NCI-H1436 treated with DMSO at 0.1 percent for 48 hours (cell line): ENCODE measurements around the gene TSPAN11.

ENCODE experiments used
- DNase-seq: peaks from one replicate; lab custom pipeline; 2025; lab: John Stamatoyannopoulos, UW

Gene TSPAN11

DNA sequence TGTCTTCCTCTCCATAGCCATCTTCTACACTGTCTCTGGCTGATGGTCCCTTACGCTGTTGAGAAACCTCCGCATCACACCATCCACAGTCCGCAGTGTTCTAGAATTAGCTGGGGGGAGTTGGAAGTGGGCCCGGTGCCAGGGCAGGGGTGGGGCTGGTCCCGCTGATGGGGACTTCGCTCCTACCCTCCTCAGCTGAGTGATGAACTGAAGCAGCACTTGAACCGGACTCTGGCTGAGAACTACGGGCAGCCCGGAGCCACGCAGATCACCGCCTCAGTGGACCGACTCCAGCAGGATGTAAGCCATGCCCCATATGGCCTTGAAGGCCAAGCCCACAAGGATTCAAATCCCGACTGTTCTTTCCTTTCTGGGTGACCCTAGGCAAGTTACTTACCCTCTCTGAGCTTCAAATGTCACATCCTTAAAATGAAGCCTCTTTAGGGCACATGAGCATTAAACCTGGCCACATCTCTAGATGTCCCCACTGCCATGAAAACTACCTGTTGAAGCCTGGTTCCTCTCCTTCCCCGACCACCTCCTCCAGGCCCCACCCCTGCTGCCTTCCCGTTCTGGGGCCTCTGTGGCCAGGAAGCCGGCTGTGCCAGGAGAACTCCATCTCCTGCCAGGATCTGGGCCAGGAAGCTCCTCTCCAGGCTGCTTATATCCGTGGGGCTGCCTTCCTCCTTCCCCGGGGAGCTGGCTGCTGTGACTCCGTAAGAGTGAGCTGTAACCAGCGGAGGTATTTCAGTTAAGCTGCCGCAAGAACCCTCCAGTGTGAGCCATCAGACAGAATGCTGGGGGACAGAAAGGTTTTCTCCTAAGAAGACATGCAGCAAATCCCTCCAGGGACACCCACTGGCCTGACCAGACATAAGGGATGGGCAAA lies 53.1 kb downstream of the TSPAN11 start:
- no peak for DNase-seq

DNA sequence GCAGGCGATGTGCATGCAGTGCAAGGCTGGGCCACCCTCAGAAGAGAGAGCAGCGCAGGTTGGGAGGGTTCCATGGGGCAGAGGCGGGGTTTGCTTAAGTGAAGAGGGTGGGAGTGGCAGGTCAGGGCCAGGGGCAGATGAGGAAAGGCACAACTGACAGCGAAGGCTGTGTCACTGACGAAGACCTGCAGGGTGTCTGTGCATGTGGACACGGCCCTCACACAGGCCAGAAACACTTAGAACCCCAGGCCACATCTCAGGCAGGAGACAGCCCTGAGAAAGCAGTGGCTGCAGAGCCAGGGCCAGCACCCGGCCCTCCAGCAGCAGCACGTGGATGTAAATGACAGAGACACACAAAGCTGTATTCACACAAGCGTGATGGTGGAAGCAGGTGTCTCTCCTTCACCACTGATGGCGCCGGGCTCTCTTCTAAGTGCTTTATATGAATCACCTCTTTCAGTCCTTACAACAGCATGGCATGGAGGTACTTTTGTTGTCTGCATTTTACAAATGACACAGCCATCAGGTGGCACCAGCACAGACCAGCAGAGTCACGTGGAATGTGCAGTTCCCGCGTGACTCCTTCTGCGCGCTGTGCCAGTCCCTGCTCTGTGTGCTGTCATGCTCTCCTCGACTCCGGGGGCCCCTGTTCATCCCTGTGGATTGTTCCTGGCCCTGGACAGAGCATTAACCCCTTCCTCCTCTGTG lies 54.6 kb downstream of the TSPAN11 start:
- DNase-seq = peak; percentile 18

DNA sequence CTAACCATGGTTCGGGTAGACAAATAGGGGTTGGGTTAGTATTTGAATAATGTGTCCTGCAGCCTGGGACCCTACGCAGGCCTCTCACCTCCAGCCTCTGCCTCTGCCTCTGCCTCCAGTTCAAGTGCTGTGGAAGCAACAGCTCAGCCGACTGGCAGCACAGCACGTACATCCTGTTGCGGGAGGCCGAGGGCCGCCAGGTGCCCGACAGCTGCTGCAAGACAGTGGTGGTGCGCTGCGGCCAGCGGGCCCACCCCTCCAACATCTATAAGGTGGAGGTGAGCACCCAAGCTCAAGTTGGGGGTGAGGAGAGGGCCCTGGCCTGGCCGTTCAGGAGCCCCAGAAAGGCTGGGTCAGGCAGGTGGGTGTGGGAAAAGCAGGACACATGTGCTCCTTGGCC lies 55.9 kb downstream of the TSPAN11 start:
- DNase-seq = no peak

DNA sequence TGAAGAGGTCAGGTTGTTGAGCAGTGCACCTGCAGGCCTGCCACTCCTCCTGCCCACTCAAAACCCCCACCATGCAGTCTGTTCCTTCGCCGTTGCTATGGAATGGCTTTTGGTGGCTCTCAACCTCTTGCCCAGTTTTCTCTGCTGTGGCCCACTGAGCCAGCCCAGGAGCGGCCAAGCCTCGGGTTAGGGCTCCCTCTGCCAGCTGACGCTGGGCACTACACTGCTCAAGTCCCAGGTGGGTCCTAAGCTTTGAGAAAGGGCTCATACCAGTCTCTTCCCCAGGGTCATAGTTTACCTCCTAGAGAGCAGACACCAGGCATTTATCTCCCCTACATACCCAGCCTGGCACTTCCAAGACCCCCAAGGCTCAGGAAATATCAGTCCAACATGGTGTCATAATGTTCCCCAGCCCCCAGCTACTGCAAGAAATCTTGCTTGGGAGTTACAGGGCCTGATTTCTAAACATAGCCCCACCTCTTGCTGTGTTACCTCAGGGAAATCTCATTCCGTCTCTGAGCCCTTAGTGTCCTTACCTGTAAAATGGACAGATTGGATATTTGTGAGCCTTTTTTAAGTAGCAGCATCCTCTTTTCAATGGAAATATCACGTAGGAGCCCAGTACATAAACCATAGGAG lies 59.4 kb downstream of the TSPAN11 start:
- DNase-seq = no peak

DNA sequence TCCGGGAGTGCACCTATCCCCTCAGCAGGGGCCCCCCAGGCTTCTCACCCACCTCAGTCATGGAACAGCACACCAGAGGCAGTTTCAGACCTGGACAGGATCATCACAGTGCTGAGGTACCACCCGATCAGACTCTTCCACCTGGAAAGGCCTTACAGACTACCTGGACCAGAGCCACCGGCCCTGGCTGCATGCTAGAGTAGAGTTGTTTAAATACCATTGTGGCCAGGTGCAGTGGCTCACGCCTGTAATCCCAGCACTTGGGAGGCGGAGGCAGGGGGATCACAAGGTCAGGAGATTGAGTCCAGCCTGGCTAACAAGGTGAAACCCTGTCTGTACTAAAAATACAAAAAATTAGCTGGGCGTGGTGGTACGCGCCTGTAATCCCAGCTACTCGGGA lies 61.5 kb downstream of the TSPAN11 start:
- no peak for DNase-seq

DNA sequence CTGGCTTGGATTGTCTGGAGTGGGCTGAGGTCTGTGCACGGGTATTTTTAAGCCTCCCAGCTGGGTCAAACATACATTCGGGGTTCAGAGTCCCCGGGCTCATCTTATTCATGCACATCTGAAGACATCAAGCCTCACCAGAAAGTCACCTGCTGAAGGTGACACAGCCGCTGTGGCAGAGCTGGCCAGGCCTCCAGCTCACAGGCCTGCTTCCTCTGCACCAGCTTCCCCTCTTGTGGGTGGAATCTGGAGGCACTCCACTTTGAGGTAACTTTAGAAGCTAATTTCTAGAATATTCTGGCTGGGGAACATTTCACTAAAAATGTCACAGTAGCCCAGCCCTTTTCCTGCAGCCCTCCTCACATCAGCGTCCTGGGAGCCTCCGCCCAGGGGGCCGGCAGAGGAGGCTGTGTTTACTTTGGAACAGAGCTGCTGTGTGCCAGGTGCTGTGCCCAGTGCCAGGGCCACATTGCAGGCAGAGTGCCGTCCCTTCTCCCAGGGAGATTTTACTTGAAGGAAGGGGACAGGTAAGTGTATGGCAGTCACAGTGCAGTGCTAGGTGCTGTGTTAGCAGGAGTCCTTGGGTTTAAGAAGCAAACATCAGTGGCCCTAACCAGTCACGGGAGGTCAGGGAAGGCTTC lies 62.2 kb downstream of the TSPAN11 start:
- no peak for DNase-seq

DNA sequence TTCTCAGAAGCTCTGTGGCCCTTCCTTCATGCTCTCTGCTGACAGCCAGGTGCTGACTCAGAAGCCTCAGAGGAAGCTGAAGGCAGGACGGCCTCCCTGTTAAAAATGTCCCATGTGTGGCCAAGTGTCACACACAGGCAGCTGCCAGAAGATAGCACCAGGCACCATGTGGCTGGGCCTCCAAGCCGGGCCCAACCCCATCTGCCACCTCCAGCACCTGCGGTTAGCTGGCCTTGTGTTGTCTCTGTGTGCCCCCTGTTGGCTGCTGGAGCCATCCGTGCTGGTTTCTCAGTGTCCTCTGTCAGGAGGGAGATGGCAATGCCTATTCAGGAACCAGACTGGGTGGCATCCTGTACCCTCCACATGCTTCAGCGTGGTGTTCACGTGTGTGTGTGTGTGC lies 63.2 kb downstream of the TSPAN11 start:
- DNase-seq = no peak

DNA sequence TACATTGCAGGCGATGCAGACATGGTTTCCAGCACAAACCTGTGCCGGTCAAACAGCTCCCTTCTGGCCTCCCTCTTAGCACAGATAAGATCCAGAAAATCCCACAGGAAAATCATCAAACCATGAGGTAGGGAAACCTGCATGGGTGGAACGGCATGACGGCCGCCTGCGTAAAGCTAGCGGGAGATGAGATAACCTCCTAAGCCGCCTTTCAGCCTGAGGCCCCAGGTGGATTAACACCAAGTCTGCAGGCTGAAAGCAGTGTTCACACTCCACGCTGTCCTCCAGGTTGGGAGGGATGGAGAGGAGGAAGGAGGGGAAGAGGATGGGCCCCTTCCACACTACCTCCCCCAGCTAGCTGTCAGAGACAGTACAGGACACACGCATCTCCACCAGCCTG lies 63.8 kb downstream of the TSPAN11 start:
- no peak for DNase-seq

DNA sequence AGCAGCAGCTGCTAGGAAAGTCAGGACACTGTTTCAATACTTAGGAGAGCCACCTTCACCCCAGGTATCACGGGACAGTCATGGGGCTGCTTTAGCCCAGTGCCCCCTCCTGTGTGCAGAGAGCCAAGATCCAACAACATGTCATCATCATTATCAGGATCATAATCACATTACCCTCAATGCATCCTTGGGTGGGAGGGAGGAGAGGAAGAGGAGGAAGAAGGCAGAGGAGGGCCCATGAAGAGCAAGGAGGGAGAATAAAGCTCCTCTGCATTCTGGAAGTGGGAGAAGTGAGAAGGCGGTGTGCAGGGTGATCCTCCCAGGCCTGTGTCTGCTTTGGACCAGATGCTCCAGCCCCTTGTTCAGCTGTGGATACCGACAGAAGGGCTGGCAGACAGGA lies 64.2 kb downstream of the TSPAN11 start:
- no peak for DNase-seq

DNA sequence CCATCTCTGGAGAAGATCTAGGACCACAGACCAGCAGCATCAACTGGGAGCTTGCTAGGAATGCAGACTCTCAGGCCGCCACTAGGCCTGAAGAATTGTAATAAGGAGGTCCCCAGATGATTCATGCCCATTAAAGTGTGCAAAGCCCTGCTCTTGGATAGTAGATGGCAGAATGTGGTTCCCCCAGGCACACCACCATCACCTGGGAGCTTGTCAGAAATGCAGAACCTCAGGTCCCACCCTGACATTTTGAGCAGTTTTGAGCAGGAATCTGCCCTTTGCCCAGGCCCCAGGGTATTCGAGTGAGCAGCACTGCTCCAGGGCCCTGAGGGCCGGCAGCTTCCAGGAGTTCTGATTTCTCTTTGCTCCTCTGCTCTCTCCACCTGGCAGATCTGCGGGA lies 64.9 kb downstream of the TSPAN11 start:
- no peak for DNase-seq

DNA sequence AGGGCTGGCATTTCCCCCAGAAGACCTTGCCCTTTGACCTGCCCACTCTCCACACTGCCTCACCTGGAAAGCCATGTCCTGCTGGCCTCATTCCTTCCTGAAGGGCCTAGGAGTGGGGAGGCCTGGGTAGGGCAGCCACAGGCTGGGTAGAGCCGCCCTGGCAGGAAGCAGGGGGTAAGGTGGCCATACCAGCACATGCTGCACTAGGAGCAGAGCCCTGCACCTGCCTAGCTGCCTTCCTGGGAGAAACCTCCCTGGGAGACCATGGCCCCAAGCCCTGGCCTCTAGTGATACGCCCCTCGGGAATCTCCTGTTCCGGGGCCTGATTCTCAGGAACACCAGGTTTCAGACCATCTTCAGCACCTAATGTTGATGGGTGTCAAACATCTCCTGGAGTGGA lies 65.8 kb downstream of the TSPAN11 start:
- no peak for DNase-seq

DNA sequence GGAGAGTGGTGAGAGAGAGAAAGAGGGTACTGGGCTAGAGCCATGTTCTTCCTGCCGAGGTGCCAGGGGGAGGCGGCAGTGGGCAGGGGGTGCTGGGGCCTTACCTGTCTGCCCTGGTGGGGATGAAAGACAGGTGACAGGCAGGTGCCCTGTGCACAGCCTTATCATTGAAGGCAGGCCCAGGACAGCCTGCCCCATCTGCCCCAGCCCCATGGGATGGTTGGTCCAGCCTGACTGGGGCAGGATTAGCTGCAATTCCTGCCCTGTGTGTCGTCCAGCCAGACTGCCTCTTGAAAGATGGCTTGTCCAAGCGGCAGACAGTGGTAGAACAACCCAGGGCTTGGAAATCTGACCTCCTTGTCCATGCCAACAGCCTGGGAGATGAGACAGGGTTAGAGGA lies 67.2 kb downstream of the TSPAN11 start:
- DNase-seq = no peak

DNA sequence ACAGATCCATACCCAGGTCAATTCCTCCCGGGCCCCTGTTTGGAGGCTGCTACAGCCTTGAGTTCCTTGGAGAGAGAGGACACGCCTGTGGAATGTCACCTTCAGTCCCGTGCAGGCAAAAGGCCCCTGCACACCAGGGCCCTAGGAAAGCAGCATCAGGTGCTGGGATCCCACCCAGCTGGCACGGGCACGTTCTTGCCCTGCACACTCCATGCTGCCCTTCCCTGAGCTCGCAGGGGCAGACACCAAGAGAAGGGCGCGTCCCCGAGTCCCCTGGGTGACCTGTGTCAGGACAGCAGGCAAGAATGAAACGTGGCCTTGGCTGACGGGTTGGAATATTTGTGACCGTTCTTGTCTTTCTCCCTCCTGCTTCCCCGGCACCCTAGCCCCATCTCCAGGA lies 67.7 kb downstream of the TSPAN11 start:
- DNase-seq = no peak

DNA sequence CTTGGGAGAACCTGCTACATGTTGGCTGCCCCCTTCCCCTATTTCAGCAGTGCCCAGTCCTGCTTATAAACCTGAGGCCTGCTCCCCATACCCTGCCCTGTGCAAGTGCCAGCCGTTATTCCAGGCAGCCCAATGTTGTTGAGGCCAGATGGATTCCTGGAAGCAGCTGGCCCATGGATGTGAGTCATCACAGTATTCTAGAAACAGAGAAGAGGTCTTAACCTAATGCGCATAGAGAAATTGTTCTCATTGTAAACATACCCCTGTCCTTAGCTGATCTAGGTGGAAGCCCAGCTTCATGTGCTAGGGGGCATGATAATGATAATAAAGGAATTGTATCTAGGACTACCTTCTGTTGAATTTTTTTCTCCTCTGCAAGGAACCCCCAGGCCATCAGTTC lies 69.7 kb downstream of the TSPAN11 start:
- DNase-seq = no peak

DNA sequence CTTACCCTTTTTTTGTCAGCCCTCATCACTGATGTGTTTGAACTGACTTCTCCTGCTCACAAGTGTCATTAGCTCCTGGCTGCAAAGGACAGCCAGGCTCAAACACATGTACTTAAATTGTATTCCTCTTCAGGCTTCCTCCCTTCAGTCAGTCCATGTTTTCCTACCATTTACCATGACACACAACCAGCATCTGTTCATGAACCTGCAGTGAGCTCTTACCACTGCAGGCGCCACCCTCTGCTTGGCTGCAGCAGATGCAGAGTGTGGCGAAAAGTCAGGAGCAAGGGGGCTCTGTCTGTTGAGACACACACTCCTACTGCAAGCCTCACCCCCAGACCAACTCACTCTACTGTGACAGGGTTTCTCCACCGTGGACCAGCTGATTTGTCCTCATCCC lies 70.2 kb downstream of the TSPAN11 start:
- DNase-seq = no peak

DNA sequence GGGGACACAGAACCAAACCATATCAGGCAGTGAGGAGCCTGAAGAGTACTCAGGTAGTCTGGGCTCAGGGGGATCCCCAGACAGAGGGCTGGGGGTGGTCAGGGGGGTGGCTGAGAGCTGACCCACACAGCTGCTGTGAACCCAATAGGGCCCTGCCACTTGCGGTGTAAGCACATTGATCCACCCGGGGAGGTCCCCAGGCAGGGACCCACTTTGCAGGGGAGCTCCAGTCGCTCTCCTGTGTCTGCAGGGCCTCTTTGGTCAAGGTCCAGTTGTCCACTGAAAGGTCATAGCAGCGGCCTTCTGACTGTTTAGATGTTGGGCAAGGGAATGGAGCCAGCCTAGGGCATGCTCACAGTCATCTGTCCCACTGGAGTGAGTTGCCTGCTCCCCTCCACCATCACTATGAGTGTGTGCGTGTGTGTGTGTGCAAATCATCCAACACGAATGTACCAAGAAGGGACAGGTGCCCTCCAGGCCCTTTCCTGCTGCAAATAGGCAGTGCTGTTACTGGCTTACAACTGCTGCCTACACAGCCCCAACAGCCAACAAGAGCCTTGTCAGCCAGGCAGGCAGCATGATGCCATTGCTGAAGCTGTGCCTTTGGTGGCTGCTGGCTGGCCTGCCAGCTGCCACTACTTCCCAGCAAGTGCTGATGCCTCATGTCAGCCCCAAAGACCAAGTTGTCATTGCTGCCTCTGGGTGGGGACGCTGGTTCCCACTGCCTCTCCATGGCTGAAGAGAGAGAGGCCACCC lies 71.3 kb downstream of the TSPAN11 start:
- DNase-seq = no peak

DNA sequence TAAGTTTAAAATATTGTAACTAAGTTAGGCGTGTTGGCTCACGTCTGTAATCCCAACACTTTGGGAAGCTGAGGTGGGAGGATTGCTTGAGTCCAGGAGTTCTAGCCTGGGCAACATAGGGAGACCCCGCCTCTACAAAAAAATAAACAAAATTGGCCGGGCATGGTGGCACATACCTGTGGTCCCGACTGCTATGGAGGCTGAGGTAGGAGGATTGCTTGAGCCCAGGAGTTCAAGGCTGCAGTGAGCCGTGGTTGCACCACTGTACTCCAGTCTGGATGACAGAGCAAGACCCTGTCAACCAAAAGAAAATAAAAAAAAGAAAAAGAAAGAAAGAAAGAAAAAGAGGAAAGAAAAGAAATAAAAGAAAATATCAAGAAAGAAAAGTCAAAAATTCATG lies 72.5 kb downstream of the TSPAN11 start:
- no peak for DNase-seq

DNA sequence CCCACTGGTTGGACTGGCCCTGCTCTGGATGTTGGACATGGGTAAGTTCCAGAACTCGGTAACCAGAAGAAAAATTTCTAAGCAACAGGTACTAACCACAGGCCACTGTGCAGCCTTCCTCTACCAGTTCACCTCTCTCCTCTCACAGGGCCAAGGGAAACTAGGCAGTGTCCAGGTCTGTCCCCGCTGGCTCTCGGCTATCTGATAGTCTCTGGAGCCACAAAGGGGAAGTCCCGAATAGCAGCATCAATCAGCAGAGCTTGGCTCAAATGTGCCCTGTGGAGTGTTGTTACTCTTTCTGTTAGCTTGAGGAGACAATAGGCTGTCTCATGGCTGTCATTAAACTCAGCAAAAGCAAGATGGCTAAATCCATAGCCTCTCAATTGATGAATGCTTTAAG lies 73.2 kb downstream of the TSPAN11 start:
- DNase-seq = no peak

DNA sequence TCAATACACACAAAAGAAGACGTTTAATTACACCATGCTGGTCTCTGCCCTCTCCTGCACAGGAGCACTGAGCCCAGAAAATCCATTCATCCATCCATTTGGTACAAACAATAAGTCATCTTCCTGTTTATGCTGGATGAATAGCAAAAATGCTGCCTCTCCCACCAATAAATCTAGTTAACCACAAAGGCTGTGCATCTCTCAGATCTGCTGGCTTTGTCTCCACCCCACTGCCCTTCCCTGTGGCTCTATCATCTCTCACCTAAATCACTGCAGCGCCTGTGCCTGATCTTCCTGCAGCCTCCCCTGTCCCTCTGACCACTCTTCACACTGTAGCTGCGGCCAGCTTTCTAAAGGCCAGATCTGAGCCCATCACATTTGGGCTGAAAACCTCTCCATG lies 74.2 kb downstream of the TSPAN11 start:
- no peak for DNase-seq

DNA sequence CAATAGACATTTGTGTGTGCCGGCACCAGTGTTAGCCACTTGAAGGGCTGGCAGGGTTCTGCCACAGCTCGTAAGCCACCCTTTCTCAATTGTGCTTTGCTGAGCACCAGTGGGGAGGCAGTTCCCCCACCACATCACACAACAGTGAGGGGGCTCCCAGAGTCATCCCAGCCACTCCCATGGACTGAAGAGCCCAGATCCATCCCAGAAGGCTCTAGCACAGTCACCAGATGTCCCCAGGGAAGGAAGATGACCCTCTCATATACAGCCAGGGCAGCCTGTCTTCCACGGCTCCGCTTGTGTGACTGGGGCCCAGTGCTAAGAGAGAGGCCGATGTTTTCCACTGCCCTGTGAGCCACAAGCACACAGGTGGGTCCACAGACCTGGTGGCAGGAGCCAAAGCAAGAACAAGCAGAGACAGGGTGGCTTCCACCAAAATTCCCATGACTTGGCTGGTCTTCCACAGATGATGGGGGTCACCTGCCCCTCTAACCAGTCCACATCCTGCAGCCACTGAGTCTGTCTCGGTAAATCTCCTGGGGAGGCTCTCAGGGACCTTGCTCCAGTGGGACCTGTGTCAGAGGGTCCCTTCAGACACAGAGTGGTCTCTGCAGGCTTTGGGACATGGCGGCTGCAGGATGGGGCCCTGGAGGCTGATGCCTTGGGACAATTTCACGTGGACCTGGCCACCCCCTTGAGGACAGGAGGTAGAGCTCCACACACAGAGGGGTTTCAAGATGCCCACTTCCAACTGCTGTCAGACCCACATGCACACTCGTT lies 75.2 kb downstream of the TSPAN11 start:
- DNase-seq = no peak

DNA sequence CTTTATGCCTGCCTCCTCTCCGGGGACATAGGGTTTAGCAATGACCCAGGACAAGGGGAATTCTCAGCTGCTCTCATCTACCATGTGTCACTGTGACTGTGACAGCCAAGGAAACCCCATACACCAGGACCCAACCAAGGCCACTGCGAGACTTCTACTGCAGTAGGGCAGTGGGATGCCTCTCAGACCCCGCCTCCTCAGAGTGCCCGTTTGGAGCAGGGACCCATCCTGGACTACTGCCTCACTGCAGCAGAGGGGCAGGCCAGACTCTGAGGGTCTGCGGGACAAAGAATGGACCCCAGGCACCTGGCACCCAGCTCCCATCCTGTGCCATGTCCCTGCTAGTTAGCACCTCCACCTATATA lies 75.8 kb downstream of the TSPAN11 start:
- DNase-seq = no peak
